ENCODE measurements around the gene HSD11B2.

DNA sequence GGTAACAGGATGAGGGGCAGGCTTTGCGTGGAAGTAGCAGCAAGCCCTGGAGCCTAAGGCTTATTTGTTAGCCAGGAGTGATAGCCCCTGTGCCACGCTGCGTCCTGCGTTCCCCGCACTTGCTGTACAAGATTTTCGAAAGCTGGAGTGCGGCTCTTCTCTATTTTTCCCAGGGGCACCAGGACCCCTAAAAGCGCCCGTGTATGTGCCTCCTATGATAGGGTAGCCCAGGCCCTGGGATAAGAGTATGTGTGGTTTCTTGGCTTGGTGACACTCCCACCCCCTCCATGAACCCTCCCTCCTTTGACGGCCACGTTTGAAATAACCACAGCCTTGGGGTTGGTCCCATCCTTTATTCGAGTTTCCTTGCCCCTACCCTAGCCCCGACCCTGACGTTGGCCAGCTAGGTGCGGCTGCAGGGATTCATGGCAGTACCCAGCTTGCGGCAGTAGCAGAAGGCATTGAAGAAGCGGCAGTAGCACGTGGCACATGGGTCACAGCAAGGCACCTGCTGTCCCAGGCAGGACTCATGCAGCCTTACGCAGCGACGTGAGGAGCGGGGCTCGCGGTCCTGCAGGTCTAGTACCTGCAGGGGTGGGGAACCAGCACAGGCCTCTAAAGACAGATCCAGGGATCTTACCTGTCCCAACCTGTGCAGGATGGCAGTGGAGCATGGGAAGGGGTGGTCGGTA is 51.5 kb downstream of the HSD11B2 start:
- TF ChIP-seq SP1 (IDR thresholded peaks at IDR 0.05) (no peak), SUZ12 (IDR thresholded peaks at IDR 0.05) (no peak), FOXA1 (IDR thresholded peaks at IDR 0.05) (no peak), FOXM1 (IDR thresholded peaks at IDR 0.05; ENCODE audit: borderline replicate concordance) (no peak), ARNT (IDR thresholded peaks at IDR 0.05) (no peak), FOXK2 (IDR thresholded peaks at IDR 0.05) (no peak), BHLHE40 (IDR thresholded peaks at IDR 0.05; ENCODE audit: borderline replicate concordance) (no peak), LEF1 (IDR thresholded peaks at IDR 0.05; ENCODE audit: borderline replicate concordance) (no peak), TARDBP (IDR thresholded peaks at IDR 0.05) (no peak), ZNF384 (IDR thresholded peaks at IDR 0.05) (no peak), ELF4 (IDR thresholded peaks at IDR 0.05) (no peak), CTBP1 (IDR thresholded peaks at IDR 0.05; ENCODE audit: borderline replicate concordance) (no peak)
- TF ChIP-seq, protein P1, sequence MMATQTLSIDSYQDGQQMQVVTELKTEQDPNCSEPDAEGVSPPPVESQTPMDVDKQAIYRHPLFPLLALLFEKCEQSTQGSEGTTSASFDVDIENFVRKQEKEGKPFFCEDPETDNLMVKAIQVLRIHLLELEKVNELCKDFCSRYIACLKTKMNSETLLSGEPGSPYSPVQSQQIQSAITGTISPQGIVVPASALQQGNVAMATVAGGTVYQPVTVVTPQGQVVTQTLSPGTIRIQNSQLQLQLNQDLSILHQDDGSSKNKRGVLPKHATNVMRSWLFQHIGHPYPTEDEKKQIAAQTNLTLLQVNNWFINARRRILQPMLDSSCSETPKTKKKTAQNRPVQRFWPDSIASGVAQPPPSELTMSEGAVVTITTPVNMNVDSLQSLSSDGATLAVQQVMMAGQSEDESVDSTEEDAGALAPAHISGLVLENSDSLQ (IDR thresholded peaks at IDR 0.05) = no peak

Measured in HEK293T (cell line).